SU-DHL-6 (cell line): ENCODE results near the gene CARD14.

Experiments
- H2AFZ ChIP-seq: fragments of 200-600 bp; sonication (generic); 2 replicates; pipeline ENCODE4 v1.6.1; 2014; ENCODE audit warnings: low read depth, mild to moderate bottlenecking, moderate library complexity, mixed read lengths, antibody characterized with exemption, low read length; ENCODE audit not compliant: severe bottlenecking
- H3F3A ChIP-seq: fragments of 200-600 bp; shearing (Covaris generic); 2 replicates; pipeline ENCODE4 v1.6.0; 2016; ENCODE audit warnings: antibody characterized with exemption, mild to moderate bottlenecking; ENCODE audit not compliant: insufficient read depth
- H3K27ac ChIP-seq: fragments of 200-600 bp; sonication (generic); 2 replicates; pipeline ENCODE4 v1.5.1; 2016; ENCODE audit warnings: low read depth, mild to moderate bottlenecking, low read length, moderate library complexity, mixed read lengths
- H3K27me3 ChIP-seq: fragments of 200-600 bp; sonication (generic), shearing (Covaris generic); 2 replicates; pipeline ENCODE4 v1.6.0; 2014; ENCODE audit warnings: mild to moderate bottlenecking, low read length
- H3K36me3 ChIP-seq: fragments of 200-600 bp; sonication (generic); 2 replicates; pipeline ENCODE4 v1.6.1; 2014; ENCODE audit warnings: mild to moderate bottlenecking, low read length, mixed read lengths
- H3K4me2 ChIP-seq: fragments of 300-600, 200-600 bp; shearing (Covaris generic), sonication (generic); 2 replicates; pipeline ENCODE4 v1.6.0; 2014; ENCODE audit warnings: low read length, low read depth, mild to moderate bottlenecking; ENCODE audit not compliant: poor library complexity, severe bottlenecking
- H3K4me3 ChIP-seq: fragments of 200-600 bp; sonication (generic); 2 replicates; pipeline ENCODE4 v1.5.1; 2014; ENCODE audit warnings: antibody characterized with exemption, low read length, mild to moderate bottlenecking, mixed read lengths; ENCODE audit not compliant: insufficient read depth, poor library complexity, severe bottlenecking
- H3K79me2 ChIP-seq: fragments of 200-600 bp; sonication (generic); 2 replicates; pipeline ENCODE4 v1.6.1; 2014; ENCODE audit warnings: mild to moderate bottlenecking, low read length, moderate library complexity; ENCODE audit not compliant: insufficient read depth
- H3K9ac ChIP-seq: fragments of 200-600 bp; sonication (generic); 2 replicates; pipeline ENCODE4 v1.7.0; 2014; ENCODE audit warnings: mild to moderate bottlenecking, low read length
- H3K9me2 ChIP-seq: fragments of 200-600 bp; sonication (generic); replicated peaks from 2 replicates; pipeline ENCODE4 v1.6.1; 2014; ENCODE audit warnings: low read length; ENCODE audit not compliant: insufficient read depth
- H3K9me3 ChIP-seq: fragments of 200-600 bp; sonication (generic); 2 replicates; pipeline ENCODE4 v1.6.1; 2014; ENCODE audit warnings: low read length, mixed read lengths; ENCODE audit not compliant: insufficient read depth
- H4K20me1 ChIP-seq: fragments of 200-600 bp; sonication (generic); 2 replicates; pipeline ENCODE4 v1.6.1; 2014; ENCODE audit warnings: low read depth, mild to moderate bottlenecking, antibody characterized with exemption, low read length, moderate library complexity, mixed read lengths
- CTCF ChIP-seq: fragments of 200-600 bp; sonication (generic); IDR thresholded peaks from one replicate; pipeline ENCODE4 v1.5.1; 2017; ENCODE audit warnings: antibody characterized with exemption, mild to moderate bottlenecking, low read length, moderate library complexity; ENCODE audit not compliant: insufficient read depth, poor library complexity, severe bottlenecking
- EZH2phosphoT487 ChIP-seq: fragments of 200-600 bp; sonication (generic), shearing (Covaris generic); conservative IDR thresholded peaks from 2 replicates; pipeline ENCODE4 v1.6.1; 2018; ENCODE audit warnings: mild to moderate bottlenecking, antibody characterized with exemption, low read length, moderate library complexity, mixed read lengths

The CARD14 gene

DNA sequence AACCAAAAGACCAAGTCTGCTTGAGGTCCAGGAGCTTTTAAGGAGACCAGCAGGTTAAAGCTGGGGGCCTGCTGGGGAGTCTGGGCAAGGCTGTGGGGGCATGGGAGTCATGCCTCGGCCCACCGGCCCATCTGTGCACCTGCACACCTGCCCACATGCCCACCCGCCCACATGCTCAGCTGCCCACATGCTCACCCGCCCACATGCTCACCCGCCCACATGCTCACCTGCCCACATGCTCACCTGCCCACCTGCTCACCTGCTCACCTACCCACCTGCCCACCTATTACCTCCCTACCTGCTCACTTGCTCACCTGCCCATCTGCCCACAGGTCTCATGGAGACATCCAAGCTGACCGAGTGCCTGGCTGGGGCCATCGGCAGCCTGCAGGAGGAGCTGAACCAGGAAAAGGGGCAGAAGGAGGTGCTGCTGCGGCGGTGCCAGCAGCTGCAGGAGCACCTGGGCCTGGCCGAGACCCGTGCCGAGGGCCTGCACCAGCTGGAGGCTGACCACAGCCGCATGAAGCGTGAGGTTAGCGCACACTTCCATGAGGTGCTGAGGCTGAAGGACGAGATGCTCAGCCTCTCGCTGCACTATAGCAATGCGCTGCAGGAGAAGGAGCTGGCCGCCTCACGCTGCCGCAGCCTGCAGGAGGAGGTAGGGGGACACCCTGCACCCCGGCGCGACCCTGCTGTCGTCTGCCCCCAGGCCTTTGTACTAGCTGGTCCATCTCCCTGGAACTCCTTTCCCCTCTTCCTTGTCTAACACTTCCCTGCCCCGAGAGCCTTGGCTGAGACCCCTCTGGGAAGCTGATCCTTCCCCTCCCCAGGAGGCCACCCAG lies 14.0 kb downstream of the CARD14 start:
- H3F3A ChIP-seq: no peaks in the 10 kb centered on the region
- no peaks in the 10 kb centered on the region for H3K9me2 ChIP-seq
- H3K9me3 ChIP-seq: no peaks in the 10 kb centered on the region
- H3K27me3 ChIP-seq: no peaks in the 10 kb centered on the region
- no peak overlapping the region for H3K4me2 ChIP-seq
- no peaks in the 10 kb centered on the region for H4K20me1 ChIP-seq
- no peak overlapping the region for H3K9ac ChIP-seq
- H3K27ac ChIP-seq: no peak overlapping the region
- H3K79me2 ChIP-seq: no peaks in the 10 kb centered on the region
- no peak overlapping the region for H3K4me3 ChIP-seq
- no peaks in the 10 kb centered on the region for H3K36me3 ChIP-seq
- TF ChIP-seq EZH2phosphoT487 (no peak), CTCF (no peak)
- no peak overlapping the region for H2AFZ ChIP-seq

DNA sequence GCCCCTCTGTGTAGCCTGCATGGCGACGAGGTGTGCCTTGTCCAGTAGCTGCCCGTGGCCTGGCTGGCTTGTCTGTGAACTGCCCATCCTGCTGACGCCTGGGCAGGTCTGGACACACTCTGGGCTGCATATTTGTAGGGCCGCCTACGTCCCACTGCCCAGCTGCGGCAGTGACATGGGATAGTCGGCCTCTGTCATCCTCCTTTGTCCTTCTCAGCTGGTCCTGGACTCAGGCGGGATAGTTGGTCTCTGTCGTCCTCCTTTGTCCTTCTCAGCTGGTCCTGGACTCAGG lies 14.5 kb downstream of the CARD14 start:
- Histone ChIP-seq H3K9me3 (no peaks in the 10 kb centered on the region), H3K27ac (no peak overlapping the region)

DNA sequence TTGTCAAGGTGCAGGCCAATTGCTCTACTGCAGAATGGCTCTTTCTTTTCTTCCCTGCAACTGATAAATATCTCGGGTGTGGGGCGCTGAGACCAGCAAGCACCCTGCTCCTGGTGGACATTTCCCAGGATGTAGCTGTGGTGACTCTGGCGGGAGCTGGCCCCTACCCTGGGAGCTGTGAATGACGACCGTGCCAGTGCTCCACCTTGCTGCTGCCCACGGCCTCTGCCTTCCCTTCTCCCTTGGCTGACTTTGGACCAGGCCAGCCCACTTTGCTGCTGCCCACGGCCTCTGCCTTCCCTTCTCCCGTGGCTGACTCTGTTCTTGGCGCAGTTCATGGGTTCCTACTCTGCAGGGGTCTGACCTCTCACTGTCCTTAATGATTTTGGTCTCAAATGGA lies 16.1 kb downstream of the CARD14 start:
- no peaks in the 10 kb centered on the region for H3K9me2 ChIP-seq
- H3K79me2 ChIP-seq: no peaks in the 10 kb centered on the region
- no peaks in the 10 kb centered on the region for H3K27me3 ChIP-seq
- no peak overlapping the region for H3K9ac ChIP-seq
- no peaks in the 10 kb centered on the region for H4K20me1 ChIP-seq
- no peak overlapping the region for H3K27ac ChIP-seq
- H3K4me2 ChIP-seq: no peak overlapping the region
- no peaks in the 10 kb centered on the region for H3F3A ChIP-seq
- H3K36me3 ChIP-seq: no peaks in the 10 kb centered on the region
- H3K9me3 ChIP-seq: no peaks in the 10 kb centered on the region
- no peak overlapping the region for H3K4me3 ChIP-seq
- no peak for TF ChIP-seq CTCF
- TF ChIP-seq EZH2phosphoT487: no peak
- no peak overlapping the region for H2AFZ ChIP-seq

More for the DNA sequence above, 14.5 kb downstream of the CARD14 start:
- no peaks in the 10 kb centered on the region for H3K79me2 ChIP-seq
- no peak overlapping the region for H3K4me3 ChIP-seq
- H3K9me2 ChIP-seq: no peaks in the 10 kb centered on the region
- H3K27me3 ChIP-seq: no peaks in the 10 kb centered on the region
- H3K4me2 ChIP-seq: no peak overlapping the region
- H3F3A ChIP-seq: no peaks in the 10 kb centered on the region
- TF ChIP-seq CTCF (no peak), EZH2phosphoT487 (no peak)
- no peaks in the 10 kb centered on the region for H3K36me3 ChIP-seq
- no peak overlapping the region for H3K9ac ChIP-seq
- H4K20me1 ChIP-seq: no peaks in the 10 kb centered on the region
- no peak overlapping the region for H2AFZ ChIP-seq
